Iris pigment epithelial cell (primary cell): Measurements from ENCODE around the gene GPR3.
"Not testable (repeated sequence)": the region's sequence is repeated elsewhere in the genome, so short reads cannot be mapped to it uniquely, and the experiment has no call there.

Experiments
- DNase-seq: peaks from one replicate; pipeline ENCODE4 v3.0.0-alpha.2; 2011; ENCODE audit warnings: low read depth

Gene GPR3

DNA sequence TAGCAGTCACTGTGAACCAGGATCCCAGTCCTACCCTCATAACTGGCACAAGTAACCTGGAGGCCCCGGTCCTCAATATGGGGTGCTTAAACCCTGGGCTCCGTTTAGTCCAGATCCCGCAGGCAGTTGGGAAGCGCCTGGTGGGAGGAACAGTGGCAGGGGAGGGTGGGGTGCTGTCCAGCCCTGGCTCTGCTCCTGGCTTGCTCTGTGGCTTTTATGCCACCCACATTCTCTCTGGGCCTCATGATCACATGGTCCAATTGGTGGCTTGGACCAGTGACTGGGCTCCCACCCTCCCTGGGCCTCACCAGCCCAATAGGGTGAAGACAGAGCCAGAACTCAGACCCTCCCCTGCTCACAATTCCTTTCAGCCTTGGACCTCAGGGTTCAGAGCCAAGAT, 12.2 kb upstream of the GPR3 start:
- no peak for DNase-seq

DNA sequence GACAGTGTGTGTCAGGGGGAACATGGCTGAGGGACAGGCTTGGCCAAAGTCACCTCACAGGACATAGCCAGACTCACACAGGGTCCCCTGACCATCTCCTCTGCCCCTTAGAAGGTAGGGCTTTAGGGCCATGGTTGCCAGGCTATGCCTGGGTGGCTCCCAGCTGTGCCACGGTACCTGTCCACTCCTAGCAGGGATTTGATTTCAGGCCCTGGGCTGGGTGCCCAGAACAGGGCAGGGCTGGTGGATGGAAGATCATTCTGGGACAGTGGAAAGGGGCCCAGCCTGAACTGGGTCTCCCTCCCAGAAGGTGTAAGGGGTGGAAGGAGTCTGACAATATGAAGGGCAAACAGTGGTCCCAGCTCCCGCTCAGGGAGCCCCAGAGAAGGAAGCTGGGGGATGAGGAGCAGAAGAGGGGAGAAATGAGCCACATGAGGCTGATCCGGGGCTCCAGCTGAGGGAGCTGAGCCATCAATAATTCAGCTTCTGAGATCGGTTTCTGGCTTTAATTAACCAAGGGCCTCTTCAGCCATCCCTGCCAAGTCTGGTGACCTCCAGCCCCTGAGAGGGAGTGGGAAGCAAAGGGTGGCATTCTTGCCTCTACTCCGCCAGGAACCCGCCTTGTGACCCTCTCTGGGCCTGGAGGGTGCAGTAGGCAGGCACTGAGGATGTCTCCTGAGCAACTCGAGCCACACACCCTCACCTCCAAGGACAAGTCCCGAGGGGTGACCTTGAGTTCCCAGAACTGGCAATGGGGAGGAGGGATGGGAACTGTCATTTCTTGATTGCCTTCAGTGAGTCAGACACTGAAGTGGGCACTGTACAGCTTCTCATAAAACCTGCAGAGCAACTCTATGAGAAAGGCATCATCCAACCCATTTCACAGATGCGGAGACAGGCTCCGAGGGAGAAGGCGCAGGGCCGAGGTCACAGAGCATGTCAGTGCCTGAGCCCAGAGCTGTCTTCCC, 11.4 kb upstream of the GPR3 start:
- DNase-seq = no peak

DNA sequence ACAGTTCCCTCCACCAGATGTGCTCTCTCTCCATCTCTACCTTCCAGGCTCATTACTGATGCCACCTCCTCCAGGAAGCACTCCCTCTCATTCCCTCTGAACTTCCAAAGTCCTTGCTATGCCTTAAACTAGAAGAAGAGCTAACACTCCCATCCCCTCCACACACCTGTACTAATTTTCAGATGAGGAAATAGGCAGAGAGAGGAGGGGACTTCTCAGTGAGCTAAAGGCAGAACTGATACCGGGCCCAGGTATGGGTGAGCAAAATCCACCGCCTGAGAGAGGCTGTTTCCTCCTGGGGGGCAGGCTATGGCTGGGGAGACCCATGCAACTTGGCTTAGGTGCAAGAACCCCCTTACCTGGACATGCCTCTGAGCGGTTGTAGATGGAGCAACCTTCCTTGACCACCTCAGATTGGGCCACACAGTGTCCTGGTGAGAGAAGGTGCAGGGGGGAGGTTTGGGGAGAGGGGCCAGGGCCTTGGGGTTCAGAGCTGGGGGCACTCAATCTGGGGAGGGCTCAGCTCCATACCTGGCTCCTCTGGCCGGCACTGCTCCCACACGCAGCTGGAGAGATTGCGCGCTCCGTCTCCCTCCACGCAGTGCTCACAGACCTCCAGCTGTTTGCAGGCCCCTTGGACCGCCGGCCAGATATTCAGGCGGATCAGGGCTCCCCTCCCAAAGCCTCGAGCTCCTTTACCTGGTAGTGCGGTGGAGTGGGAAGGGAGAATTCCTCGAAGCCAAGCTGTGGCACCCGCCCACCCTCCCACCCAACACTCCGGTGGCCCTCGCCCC, 10.3 kb upstream of the GPR3 start:
- DNase-seq = no peak

DNA sequence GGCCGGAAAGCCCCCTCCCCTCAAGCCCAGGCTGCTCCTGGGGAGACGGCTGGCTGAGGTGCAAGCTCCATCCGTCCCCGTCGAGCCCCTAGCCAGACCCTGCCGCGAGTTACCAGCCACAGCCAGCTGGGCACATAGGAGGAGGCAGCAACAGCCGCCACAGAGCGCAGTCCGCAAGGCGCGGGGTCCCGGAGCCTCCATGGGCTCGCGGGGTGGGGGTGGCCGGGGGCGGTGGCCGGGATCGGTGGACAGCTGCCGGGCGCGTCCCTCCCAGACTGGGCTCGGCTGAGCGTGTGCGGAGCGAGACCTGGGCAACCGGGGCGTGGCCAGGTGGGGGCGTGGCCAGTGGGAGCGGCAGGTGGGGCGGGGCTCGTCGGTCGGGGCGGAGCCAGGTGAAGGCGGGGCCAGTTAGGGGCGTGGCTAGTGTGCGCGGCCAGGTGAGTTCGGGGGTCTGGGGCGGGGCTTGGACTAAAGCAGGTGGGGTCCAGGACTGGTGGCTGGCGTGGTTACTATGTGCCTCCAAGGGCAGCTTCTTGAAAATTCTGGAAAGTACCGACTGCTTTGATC, 9.3 kb upstream of the GPR3 start, which contains the start of gene CD164L2:
TSS of gene CD164L2 (minus strand) at position 295 of the 567 bp plus-strand sequence. CDS start at position 201, 94 bp downstream.
- no peak for DNase-seq

DNA sequence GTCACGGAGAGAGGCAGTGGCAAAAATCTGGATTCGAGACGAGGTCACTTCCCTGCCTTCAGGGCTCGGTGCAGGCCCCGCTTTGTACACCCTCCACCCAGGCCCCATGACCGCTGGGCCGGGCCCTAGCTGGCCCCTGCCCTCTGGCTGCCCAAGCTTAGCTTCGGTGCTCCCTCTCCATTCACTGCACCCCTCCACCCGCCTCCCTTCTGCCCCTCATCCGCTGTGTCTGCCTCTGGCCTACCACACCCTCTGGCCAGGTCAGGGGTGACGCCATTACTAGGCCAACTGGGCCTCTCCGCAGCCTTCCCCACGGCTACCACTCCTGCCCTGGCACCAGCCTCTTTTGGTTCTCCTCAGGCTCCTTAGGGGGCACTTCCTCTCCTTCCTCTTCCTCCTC, 8.8 kb upstream of the GPR3 start:
- no peak for DNase-seq

DNA sequence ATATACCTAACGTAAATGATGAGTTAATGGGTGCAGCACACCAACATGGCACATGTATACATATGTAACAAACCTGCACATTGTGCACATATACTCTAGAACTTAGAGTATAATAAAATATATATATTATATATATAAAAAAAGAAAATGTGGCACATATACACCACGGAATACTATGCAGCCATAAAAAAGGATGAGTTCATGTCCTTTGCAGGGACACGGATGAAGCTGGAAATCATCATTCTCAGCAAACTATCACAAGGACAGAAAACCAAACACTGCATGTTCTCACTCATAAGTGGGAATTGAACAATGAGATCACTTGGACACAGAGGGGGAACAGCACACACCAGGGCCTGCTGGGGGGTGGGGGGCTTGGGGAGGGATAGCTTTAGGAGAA, 7.6 kb upstream of the GPR3 start:
- DNase-seq = not testable (repeated sequence)

DNA sequence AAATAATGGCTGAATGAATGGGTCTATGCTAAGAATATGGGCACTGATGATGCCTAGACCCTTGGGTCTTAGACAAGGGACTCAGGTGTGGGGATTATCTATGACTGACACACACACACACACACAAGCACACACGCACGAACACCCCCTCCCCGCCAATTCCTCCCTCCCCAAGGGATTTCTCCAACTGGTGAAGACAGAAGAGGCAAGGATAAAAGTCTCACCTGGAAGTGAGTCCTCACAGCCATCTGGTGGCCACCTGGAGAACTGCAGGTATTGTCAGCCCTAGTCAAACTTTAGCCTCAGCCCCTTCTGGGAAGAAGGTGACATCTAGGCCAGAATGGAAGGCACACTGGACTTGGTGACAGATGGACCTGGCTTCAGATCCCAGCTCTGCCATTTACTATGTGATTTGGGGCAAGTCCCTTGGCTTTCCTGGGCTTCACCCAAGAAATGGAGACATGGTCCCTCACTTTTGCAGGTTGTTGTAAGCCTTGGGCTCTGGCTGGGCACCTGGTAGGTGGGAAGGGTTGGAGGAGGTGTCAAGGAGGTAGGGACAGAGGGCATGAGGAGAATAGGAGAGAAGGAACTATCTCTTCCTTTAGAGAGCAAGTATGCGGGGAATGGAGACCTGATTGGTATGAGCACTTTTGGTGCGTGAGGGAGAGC, 4.0 kb upstream of the GPR3 start:
- no peak for DNase-seq

DNA sequence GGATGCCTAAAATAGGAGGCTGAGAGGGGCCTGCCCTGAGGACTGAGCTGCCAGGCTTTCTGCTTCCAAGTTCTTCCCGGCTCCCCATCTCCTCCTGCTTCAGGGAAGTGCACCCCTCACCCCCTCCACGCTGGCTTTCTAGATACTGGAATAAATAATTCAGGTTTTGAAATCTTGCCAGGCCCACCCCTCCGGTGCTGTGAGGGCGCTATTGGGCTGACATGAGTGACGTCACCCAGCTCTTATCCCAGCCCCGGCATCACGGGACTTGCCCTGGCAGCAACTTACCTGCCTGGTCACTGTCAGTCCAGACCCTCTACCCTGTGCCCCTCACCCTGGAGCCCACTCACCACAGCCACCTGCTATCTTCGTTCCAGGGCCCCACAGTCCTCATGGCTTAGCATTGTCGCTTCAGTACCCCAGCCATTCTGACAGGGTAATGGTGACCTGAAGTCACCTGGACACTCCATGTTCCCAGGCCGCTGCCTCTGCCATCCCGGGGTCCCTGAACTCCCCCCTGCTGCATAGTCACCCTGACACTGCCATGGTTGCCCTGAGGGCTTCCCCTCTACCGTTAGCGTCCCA, 819 bp upstream of the GPR3 start:
- peak; percentile 68 for DNase-seq

DNA sequence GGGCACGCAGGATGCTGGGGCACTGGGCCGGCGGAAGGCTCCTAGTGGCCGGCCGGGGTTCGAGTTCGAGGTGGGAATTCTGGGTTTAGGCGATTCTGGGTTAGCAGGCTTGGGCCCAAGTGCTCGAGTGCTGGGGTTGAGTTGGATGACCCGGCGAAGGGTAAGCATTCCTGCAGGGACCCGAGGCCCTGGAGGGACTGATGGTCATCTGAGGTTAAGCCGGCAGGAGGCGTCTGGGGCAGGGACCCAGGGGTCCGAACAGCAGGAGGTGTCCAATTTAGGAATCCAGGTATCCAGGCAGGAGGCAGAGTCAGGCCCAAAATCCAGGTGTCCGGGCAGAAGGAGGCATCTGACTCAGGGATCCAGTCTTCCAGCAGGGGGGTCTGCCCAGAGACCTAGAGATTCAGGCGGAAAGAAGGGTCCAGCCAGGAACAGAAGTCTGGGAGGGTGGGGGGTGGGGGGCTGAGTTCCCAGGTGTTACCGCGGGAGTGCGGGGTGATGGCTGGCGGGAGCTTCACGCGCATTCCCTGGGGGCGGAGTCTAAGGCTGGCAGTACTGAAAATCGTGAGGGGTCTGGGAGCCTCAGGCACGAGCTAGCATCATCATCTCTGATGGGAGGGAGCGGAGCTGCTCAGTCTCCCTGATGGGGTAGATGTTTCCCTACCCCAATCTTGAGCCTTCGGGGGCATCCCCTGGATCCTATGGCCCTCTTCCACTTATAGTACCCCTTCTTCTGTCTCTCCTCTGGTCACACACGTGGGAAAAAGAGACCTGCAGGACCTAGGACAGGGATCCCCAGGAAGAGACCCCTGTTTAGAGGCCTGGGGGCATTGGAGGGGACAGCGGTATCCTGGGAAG, 585 bp downstream of the GPR3 start:
- no peak for DNase-seq

DNA sequence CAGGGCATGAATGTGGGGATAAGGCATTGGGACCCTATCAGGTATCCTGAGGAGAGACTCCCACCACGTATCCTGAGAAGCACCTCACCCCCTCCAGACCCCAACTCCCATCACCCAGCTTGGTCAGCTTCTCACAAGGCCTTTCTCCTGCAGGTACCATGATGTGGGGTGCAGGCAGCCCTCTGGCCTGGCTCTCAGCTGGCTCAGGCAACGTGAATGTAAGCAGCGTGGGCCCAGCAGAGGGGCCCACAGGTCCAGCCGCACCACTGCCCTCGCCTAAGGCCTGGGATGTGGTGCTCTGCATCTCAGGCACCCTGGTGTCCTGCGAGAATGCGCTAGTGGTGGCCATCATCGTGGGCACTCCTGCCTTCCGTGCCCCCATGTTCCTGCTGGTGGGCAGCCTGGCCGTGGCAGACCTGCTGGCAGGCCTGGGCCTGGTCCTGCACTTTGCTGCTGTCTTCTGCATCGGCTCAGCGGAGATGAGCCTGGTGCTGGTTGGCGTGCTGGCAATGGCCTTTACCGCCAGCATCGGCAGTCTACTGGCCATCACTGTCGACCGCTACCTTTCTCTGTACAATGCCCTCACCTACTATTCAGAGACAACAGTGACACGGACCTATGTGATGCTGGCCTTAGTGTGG, 1.3 kb downstream of the GPR3 start:
- no peak for DNase-seq

DNA sequence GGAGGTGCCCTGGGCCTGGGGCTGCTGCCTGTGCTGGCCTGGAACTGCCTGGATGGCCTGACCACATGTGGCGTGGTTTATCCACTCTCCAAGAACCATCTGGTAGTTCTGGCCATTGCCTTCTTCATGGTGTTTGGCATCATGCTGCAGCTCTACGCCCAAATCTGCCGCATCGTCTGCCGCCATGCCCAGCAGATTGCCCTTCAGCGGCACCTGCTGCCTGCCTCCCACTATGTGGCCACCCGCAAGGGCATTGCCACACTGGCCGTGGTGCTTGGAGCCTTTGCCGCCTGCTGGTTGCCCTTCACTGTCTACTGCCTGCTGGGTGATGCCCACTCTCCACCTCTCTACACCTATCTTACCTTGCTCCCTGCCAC, 1.8 kb downstream of the GPR3 start:
- no peak for DNase-seq

DNA sequence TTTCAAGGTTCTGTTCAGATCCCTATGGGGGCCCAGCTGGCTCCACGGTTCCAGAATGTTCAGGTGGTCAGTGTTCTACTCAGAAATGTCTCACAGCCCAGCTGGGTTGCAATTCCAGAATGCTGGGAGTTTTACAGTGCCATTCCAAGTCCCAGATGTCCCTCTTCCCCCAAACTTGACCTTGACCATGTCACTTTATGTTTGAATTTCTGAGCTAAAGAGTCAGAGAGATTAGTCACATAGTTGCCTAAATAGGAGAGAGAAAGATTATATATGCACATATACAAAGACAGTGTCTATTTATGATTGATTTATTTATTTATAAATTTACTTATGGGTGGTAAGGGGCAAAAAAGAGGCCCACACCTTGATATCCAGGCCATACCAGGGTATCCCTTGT, 2.5 kb downstream of the GPR3 start:
- DNase-seq = no peak

DNA sequence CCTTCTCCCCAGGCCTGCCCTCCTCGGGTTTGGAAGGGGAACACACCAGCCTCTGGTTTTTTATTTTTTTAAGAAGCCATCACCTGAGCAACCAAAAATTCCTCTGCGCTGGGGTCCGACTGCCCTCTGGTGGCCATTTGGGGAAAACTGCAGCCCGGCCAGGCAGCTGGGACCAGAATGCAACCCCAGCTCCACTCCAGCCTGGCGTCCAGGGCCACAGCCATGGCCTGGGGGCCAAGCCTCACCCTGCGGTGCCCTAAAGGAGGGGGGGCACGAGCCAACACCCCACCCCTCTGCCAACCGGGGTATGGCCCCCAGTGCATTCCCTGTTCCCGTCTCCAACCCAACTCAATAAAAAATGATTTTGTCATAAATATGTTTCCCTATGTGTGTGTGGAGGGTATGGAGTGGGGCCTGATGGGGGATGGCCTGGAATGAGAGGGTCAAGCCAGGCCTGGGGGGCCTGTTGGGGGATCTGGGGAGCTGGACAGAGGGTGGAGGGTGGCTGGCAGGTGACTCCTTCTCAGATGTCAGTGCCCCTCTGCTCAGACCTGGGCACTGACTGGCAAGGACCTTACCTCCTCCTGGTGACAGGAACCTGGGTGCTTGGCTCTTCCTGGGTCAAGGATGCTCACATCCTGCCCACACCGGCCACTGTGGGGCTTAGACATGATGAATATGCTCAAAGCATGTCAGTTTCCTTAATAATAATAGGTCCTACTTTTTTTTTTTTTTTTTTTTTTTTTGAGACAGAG, 3.2 kb downstream of the GPR3 start:
- DNase-seq = peak; percentile 41

DNA sequence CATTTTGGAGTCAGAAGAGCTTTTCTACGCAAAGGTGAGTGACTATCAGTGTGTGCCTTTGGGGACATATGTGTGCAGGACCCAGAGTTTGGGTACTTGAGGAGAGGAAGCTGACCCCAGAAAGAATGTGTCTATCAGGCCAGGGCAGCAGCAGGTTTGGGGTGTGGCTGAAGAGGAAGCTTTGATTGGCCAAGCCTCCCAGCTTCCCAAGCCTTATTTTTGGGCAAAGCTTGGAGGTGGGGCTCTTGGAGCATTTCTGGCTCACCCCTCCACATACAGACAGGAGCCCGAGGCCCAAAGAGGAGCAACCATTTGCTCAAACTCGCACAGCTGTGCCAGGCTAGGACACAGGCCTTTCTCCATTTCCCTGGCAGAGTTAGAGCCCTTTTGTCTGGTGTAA, 4.7 kb downstream of the GPR3 start:
- DNase-seq = no peak

DNA sequence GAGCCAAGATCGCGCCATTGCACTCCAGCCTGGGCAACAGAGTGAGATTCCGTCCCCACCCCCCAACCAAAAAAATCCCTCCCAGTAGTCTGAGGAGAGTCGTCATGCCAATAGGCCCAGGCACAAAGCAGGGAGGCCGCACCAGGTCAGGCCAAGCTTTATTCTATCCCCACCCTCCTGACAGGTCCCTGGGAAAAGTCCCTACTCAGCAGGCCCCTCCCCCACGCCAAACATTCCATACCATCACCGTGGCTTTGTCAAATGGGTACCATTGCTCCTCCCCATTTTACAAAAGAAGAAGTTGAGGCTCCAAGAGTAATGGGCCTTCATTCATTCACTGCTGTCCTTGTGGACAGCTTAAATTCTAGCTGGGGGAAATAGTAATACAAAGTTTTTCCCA, 5.3 kb downstream of the GPR3 start:
- no peak for DNase-seq

DNA sequence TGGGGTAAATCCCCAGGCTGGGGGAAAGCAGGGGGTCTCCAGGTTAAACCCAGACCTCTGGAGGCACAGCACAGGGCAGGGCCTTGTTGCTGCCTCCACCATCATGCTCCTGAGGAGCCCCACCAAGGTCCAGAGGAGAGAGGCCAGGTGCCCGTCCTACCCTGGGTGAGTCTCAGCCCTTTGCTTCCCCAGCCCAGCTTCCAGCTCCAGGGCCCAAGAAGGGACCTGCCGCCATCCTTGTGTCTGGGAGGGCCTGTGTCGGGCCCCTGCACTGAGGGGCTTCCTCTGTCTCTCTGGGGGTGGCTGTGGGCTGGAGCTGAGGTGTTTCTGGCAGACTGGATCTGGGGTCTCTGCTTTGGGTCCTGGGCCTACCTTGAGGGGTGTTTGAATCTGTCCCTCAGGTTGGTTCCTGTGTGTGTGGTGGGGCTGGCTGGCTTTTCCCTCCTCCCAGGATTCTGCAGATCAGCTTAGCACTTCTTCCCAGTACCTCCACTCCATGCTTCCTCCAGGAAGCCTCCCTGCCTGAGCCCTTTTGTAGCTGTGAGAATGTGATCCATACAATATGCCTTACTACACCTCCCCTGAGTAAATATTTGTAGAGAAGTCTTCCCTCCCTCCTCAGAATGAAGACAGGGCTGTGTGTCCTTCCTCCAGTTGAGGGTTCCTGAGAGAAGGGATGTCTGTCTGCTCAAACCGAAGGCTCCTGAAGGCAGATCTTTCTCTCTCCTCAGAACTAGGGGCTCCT, 6.2 kb downstream of the GPR3 start:
- no peak for DNase-seq

DNA sequence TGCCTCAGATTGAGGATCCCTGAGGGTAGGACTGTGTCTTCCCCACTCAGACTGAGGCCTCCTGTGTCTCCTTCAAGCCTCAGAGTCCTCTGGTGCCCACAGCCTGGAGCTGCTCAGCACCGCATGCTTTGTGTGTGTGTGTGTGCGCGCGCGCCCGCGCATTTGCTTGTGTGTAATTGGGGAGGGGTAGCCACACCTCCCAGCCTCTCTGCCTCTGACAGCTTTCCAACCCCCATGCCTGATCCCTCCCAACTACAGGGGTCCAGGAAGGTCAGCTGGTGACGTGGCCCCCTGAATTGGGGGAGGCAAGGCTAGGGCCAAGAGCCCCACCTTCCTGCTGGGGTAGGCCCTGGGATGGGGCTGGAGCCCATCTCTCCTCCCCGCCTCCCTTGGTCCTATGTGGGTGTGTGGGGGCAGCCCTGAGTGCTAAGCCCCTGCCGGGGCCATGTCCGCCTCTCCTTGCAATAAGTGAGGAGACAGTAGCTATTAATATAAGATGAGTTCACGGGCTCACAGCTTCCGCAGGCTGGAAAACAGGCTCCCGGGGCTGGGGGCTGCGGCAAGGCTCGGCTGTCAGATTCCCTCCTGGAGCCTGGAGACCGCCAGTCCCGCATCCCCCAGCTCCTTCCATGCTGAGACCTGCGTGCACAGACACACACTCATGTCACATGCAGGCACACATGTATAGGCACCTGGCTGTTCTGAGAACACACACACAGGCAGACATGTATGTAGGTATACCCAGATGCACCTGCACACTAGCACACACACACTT, 7.0 kb downstream of the GPR3 start:
- DNase-seq = no peak
